GM19099 (cell line): ENCODE measurements around the gene JARID2.

ENCODE experiments used
- POLR2A ChIP-seq: IDR thresholded peaks from 3 replicates; pipeline ENCODE4 v1.6.1; 2011; ENCODE audit warnings: low read depth; ENCODE audit not compliant: insufficient read length; ENCODE audit errors: extremely low read depth

The JARID2 gene

DNA sequence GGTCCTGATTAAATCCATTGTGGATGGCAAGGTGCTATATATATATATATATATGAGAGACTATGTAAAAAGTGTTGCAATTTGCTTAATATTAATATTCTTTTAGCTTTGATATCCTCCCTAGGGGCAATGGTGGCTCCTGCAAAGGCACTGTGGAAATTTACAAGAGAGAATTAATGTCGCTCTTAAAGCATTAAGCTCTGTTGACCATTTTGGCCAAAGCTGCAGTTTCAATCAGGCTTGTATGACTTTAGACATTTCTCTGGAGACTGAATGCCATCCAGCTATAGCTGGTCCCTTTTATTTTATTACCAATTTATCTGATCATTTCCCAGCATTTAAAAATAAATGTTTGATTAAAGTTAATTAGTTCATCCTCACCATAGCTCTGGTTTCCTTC lies 155.3 kb downstream of the JARID2 start:
- TF ChIP-seq POLR2A, result no peak

DNA sequence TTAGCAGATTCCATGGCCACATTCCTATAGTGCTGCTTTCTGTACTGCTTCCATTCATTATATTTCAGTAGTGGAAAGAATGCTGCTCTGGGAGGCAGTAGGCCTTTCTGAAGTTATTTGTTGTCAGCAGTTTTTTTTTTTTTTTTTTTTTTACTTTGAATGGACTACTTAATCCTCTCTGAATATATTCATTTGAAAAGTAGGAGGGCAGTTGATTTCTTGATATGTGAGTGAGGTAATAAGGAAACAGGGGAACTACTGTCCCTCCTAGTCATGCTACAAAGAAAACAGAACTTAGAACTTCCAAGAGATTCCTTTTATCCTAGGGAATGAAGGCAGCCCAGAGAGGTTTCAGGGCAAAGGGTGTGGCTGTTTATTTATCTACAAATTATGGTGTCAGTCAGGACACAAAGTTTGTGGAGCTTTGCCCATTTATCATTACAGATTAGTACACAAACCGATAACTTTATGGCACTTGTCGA lies 155.9 kb downstream of the JARID2 start:
- TF ChIP-seq POLR2A, result no peak

DNA sequence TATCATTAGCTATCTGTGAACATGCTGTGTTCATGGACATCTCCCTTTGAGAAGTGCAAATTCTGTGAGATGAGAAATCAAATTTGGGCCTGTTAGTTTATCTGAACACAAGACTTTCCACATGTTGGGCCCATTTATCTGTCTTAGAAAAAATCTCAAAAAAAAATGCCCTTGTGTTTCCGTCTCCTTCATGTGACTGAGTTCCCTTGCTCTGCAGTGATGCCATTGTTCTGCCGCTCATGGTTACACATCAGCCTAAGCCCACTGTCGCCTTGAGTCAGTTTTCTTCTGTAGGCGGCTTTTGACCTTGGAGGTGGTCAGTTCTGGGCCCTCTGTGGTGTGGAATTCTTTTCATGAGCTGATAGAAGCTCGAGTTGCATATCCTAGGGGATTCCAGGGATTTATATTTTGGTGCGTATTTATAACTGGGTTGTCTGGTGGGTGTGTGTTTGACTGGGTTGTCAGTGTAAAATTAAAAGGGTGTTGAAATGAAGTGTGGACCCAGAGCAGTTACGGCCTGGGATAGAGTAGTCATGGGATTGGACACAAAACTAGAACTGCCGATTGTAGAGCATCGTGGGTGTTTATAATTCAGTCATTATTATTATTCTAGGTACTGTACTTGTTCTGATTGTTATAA lies 156.7 kb downstream of the JARID2 start:
- TF ChIP-seq POLR2A, result no peak

DNA sequence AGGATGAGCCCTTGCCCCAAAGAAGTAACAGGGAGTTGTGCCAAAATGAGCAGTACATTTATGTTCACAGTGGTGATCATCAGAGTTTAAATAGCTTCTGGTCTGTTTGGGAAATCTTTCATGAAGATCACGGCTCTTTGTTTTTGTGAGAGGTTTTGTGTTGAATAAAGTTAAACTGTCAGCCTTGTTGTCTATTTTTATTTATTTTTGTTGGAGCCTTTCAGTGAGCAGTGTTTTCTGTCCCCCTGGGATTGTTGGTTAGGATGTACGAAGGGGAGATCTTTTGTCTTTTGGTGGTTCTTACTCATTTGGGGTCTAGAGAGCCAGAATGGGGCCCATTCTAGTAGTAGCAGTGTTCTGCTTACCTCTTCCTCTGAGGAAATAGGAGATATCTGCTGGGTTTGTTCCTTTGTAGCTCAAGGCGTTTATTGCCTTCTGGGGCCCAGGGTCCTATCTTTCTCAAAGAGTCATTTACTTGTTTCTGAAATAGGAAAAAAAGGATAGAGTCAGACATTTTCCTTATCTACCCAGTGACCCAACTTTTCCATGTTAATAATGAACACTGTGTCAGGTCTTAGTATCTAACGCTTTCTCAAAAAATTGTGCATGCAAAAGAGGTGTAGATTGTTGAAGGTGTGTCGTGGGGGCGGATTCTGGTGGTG lies 157.4 kb downstream of the JARID2 start:
- no peak for TF ChIP-seq POLR2A

DNA sequence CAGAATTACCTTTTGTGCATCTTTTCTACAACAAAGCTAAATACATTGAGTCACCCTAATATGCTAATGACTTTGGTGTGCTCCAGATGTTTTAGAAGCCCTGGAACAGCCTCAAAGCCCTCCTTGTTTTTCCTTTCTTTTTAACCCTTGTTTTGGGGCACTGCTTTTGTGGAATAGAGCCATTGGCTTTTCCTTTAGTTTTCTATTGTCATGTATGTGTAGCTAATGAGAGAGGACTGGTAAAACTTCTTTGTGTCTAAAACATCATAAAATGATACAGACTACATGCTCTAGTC lies 158.8 kb downstream of the JARID2 start:
- no peak for TF ChIP-seq POLR2A

DNA sequence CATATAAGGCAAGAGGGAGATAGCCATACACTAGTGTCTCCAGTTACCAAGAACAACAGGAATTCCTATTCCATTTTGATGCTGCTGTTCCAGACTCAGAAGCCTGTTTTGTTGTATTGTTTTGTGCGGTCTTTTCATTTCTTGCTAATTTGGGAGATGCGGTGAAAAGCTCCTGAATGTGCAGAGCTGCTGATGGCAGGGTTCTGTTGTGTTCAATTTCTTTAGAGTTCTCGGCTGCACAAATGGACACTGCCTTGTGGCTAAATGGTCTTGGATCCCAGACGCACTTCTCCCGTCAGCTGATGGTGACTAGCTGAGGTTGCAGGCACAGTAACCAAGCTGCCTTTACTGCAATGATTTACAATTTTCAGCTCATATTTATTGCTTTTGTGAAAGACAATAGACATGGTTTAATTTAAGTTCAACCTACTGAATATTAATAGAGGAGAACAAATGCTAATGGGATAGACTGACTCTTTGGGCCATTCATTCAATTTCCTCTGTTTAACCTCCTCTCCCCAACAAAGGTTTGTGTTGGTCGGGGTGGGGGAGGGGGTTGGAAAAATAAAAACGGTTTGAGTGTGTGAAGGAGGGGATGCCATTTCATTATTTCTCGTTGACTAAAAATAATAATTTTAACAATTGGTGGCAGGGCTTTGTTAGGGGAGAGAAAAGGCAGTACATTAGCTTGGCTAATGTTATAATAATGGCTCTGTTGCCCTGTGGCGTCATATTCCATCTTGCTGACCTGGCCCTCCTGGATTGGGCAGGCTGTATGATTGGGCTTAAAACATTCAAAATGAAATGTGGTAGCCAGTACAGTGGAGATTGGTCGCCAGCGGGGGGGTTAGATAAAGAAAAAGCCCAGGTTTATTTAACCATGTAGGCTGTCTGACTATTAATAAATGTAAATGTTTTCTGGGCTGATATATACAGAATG lies 159.5 kb downstream of the JARID2 start:
- no peak for TF ChIP-seq POLR2A

DNA sequence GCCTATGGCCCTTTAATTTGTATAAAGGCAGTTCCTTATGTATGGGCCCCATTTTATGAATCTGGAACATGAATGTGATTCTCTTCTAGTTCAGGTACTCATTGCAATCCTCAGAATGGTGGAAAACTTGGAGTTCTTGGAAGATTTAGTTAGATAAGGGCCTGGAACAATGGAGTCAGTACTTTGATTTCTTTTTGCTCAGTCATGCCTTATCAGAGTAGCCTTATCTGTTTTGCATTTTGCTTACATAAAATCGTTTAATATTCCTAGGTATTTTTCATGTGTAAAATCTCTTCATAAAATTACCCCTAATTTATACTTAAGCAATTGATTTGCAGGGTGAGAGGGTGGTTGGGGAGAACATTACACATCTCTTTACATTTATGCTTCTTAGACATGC lies 160.6 kb downstream of the JARID2 start:
- TF ChIP-seq POLR2A, result no peak

DNA sequence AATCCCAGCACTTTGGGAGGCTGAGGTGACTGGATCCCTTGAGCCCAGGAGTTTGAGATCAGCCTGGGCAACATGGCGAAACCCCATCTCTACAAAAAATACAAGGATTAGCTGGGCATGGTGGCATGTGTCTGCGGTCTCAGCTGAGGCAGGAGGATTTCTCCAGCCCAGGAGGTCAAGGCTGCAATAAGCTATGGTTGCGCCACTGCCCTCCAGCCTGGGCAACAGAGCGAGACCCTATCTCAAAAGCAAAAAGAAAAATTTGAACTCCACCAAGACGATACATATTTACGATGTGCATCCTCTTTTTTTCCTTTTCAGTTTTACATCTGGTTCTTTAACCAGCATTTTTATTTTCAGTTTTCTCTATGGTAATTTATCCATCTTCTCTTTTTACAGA lies 162.1 kb downstream of the JARID2 start:
- TF ChIP-seq POLR2A, result no peak

DNA sequence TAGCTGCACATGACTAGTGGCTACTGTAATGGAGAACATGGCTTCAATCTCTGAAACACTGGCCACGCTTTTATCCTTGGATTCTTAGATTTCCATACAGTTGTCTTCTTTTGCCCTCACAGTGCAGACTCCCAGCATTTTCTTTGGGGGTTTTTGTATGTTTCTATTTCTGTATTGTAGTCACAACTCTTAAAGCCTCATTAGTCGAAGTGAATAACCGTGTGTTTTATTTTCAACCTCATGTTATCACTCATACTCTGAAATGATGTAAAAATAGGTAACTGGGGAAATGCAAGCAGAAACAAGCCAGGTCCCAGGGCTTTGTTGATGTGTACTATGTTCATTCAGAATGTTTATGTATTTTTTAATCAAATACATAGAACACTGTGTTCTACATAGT lies 162.9 kb downstream of the JARID2 start:
- no peak for TF ChIP-seq POLR2A

DNA sequence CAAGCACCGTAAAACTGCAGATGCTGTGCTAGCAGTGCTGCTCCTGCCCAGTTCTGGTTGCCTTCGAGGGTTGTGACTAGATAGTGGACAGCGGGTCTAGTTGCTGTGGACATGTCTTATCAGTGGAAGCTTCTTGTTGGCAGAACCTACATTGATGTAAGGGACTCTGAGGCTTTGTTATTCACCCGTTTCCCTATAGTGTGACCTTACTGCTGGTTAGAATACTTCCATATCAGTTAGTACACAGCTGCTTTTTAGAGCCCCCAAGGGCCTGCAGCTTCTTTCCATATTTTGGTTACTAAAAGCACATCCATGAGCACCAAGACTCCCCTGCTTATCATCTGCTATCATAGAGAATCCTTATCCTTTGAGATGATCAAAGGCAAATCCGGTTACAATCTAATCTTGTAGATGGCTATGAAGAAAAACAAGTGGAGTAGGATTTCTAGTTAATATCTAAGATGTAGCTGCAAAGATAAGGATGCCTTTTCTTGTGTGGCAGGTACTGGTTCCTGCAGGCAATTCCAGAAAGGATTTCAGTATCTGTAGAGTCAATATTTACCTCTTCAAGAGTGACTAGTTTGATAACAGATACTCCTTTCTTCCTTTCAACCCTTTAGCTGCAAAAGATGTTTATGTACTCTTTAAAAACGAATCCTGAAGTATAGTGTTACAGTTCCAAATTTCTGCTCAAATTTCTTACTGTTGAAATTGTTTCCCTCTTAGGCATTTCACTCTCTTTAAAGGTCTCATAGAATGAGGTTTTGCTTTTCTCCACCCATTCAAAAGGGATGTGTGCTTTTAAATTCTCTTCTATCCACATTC lies 163.6 kb downstream of the JARID2 start:
- no peak for TF ChIP-seq POLR2A

DNA sequence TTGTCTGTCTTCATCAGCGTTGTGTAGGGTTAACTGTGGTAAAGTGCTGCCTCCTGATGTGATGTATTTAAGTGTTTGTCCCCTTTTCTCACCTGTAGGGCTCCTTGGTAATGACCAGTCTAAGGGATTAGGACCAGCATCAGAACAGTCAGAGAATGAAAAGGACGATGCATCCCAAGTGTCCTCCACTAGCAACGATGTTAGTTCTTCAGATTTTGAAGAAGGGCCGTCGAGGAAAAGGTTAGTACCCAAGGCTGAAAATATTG lies 164.2 kb downstream of the JARID2 start:
- TF ChIP-seq POLR2A, result no peak

DNA sequence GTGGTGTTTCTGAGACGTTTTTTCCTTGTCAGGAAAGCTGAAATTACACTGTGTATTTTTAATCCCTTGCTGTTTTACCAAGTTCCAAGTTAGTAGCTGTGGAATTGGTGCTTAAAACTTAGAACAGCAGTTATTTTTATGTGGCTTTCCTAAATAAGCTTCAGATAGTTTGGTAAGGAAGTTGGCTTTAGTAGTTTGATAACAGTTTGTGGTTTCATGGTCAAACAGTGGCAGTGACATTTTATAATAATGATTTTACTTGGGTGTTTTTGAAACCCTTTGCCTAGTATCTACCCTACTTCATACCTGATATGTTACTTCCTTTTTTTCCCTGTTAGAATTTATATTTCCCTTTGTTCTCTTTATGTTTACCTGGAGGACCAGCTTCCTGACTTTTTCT lies 164.9 kb downstream of the JARID2 start:
- no peak for TF ChIP-seq POLR2A

DNA sequence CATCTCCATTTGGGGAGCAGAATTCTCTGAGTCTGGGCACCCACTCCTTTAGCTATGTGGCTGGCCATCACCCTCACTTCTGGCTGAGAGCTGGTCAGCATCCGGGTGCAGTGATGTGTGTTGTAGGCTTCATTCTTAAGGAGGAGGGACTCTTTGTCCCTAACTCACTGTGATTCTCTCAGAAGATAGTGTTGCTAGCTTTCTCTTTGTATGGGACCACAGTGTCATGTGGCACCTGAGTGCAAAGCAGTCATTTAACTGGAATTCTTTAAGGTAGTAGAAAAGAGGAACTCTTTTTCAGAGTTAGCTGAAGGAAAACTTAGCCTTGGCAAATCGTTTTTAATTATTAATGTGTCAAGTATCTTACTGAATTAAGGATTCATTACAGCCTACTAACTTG lies 165.9 kb downstream of the JARID2 start:
- TF ChIP-seq POLR2A, result no peak

DNA sequence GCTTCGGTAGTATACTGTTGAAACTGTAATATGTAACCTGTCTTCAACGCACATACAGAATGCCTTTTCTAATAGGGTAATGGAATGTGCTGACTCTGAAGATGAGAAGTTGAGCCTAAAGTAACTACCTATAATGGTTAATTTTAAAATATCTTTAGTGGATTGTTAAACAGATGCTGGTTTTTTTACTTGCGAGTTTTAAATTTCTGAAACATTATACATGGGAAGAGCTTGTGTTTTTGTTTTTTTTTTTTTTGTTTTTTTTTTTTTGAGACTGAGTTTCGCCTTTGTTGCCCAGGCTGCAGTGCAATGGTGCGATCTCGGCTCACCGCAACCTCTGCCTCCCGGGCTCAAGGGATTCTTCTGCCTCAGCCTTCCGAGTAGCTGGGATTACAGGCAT lies 166.9 kb downstream of the JARID2 start:
- no peak for TF ChIP-seq POLR2A
